ENCODE measurements around the gene CCR4.

The CCR4 gene

DNA sequence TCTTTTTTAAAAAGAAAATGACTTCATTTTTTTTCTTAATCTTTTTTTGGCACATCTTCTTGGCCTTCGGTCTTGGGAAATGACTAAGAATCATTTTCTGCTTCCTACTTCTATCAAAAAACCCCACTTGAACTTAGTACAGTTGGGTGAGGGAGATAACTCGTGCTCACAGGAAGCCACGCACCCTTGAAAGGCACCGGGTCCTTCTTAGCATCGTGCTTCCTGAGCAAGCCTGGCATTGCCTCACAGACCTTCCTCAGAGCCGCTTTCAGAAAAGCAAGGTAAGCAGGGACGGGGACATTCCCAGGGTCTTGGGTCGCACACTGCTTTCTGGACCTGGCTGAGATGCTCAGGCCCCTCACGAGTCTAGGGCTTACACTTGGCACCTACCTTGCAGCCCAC lies at the start of gene CCR4:
TSS of gene CCR4 (plus strand) at position 235 of the 402 bp plus-strand sequence. CDS start 1,779 bp downstream, outside the sequence.
- H3K4me3 ChIP-seq (ENCODE audit: low read depth, low read length) = peak within 1 kb of the TSS; percentile 41
- no peak for TF ChIP-seq CTCF (IDR thresholded peaks at IDR 0.05; ENCODE audit: borderline replicate concordance, insufficient read depth, low read depth, low read length)

DNA sequence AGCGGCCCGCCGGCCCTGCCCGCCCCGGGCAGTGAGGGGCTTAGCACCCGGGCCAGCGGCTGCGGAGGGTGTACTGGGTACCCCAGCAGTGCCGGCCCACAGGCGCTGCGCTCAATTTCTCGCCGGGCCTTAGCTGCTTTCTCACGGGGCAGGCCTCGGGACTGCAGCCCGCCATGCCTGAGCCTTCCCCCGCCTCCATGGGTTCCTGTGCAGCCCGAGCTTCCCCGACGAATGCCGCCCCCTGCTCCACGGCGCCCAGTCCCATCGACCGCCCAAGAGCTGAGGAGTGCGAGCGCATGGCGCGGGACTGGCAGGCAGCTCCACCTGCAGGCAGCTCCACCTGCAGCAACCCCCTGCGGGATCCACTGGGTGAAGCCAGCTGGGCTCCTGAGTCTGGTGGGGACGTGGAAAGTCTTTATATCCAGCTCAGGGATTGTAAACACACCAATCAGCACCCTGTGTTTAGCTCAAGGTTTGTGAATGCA lies 48.5 kb upstream of the CCR4 start:
- TF ChIP-seq CTCF (IDR thresholded peaks at IDR 0.05; ENCODE audit: borderline replicate concordance, insufficient read depth, low read depth, low read length) = peak; percentile 49; the same call in 1 of the 2 replicates
- peak overlapping the region; percentile 19 for H3K4me3 ChIP-seq (ENCODE audit: low read depth, low read length)

- TF ChIP-seq CTCF (IDR thresholded peaks at IDR 0.05; ENCODE audit: borderline replicate concordance, insufficient read depth, low read depth, low read length) = no peak
- no peak overlapping the region for H3K4me3 ChIP-seq (ENCODE audit: low read depth, low read length)
These were observed 47.5 kb upstream of the CCR4 start for GRCh38 chr3:32903953-32904352.

DNA sequence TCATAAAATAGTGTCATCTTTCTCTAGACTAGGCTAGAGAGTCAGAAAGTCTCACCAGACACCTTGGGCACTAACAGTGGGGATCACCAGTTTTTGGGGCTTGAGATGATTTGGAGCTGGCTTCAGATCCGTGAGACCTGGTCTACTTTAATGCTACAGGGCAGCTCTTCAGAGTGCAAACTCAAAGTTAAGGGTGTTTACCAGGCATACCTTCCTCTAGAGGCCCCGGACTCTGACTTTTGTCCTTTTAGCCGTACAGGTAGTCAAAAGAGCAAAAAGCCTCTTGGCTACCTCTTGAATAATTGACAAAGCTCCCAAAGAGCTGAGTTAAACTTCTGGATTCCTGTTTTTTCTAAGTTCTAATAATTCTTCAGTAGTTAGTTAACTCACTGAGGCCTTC lies 41.4 kb upstream of the CCR4 start:
- TF ChIP-seq CTCF (IDR thresholded peaks at IDR 0.05; ENCODE audit: borderline replicate concordance, insufficient read depth, low read depth, low read length) = no peak

DNA sequence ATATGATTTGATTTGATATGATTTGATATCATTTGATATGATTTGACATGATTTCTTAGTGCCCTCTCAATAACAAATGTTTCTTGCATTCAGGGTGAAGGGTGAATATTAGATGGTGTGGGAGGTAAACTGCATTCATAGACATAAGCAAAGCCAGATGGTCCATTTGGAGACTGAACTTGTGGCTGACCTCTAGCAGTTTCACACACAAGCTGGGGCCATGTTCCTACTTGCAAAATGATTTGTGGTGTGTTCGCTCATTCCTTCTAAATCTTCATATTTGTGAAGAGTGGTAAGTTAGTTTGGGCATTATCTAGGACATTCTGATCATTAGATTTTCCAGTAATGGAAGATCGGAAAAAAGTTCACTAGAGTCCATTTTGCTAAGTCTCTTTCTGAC lies 40.5 kb upstream of the CCR4 start:
- TF ChIP-seq CTCF (IDR thresholded peaks at IDR 0.05; ENCODE audit: borderline replicate concordance, insufficient read depth, low read depth, low read length) = no peak
- H3K4me3 ChIP-seq (ENCODE audit: low read depth, low read length) = no peak overlapping the region

More for the DNA sequence above, 41.4 kb upstream of the CCR4 start:
- H3K4me3 ChIP-seq (ENCODE audit: low read depth, low read length) = no peak overlapping the region

DNA sequence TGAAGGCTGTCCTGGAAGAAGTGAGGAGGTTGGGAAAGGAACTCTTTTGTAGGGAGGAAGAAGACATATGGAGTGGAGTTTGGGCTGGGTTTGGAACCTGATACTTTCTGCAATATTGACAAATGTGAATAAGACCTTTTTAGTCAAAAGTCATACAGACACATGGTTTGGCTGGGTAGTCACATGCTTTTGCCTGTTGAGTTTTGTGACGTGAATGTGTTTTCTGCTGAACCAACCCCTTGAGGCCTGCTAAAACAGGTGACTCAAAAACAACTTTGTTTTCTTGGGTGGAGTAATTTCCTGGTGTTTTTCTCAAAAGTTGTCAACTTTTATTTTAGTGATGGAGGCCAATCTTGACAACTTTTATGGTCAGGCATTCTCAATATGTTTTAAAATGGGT lies 39.4 kb upstream of the CCR4 start:
- no peak for TF ChIP-seq CTCF (IDR thresholded peaks at IDR 0.05; ENCODE audit: borderline replicate concordance, insufficient read depth, low read depth, low read length)
- no peak overlapping the region for H3K4me3 ChIP-seq (ENCODE audit: low read depth, low read length)

DNA sequence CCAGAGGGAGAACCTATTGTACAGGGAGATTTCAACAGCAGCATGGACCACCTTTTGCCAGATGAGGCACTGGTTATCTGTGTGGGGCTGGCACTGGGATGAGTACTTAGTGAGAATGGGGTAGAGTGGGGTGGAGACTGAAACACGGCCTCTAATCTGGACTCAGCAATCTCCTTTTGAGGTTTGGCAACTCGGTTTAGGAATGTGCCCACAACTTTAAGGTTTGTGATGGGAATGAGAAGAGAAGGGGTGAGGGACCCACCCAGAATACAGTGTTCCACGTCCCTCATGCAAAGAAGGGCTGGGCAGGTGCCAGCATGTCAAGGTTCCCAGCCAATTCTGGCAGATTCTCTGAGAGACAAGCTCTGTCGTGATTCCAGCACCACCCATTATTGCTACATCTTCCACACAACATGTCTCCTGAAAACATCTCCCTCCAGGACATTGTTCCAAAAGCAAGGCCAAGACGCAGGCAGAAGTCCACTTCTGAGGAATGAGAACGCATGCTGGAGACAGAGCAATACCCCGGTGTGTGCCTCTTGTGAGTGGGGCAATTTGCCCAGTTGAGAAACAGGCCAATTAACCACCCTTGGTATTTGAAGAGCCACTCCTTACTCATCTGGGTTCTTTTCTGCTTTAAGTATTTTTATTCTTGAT lies 37.5 kb upstream of the CCR4 start:
- no peak for TF ChIP-seq CTCF (IDR thresholded peaks at IDR 0.05; ENCODE audit: borderline replicate concordance, insufficient read depth, low read depth, low read length)
- H3K4me3 ChIP-seq (ENCODE audit: low read depth, low read length) = no peak overlapping the region
